Lower lobe of right lung (tissue), 2 donors: ENCODE results near the gene MARCOL. TPM values are rescaled to one million over a fixed set of nuclear protein-coding genes. Genes with fewer than 3 reads are reported as not detected.
A peak's percentile ranks its signal among the peaks of the same experiment; 100 is the strongest.

ENCODE experiments used
- ATAC-seq, 2 donors: fragments of 200-7000 bp; cut with Tn5 transposase; one replicate each; pipeline ENCODE4 v1.9.1; 2020 to 2022; ENCODE audit warnings: mild to moderate bottlenecking in 2 of 2, moderate library complexity in 2 of 2
- DNase-seq: peaks from one replicate; pipeline ENCODE4 v3.0.0-alpha.2; 2020
- H3K27ac ChIP-seq: fragments of 200-600 bp; one replicate; pipeline ENCODE4 v1.8.0; 2022
- H3K27me3 ChIP-seq: fragments of 200-600 bp; one replicate; pipeline ENCODE4 v1.8.0; 2022; ENCODE audit warnings: low read depth
- H3K36me3 ChIP-seq: fragments of 200-600 bp; one replicate; pipeline ENCODE4 v1.8.0; 2022; ENCODE audit warnings: mild to moderate bottlenecking
- H3K4me1 ChIP-seq: fragments of 200-600 bp; one replicate; pipeline ENCODE4 v1.8.0; 2022
- H3K4me3 ChIP-seq: fragments of 200-600 bp; one replicate; pipeline ENCODE4 v1.8.0; 2022; ENCODE audit warnings: mild to moderate bottlenecking
- H3K9me3 ChIP-seq: fragments of 200-600 bp; one replicate; pipeline ENCODE4 v1.8.0; 2022
- CTCF ChIP-seq: fragments of 200-600 bp; IDR thresholded peaks from one replicate; pipeline ENCODE4 v1.8.0; 2022; ENCODE audit warnings: antibody characterized with exemption, mild to moderate bottlenecking
- intact Hi-C: fragments of 100-400 bp; cut with DNase I; formaldehyde crosslinking; loops from one replicate; pipeline ENCODE4 v1.11.0; 2022
- total RNA-seq: library from RNA; stranded (reverse); fragmentation: NEBNext Ultra II Directional; extraction: Animal tissue kit (Norgen Biotek cat#: 25700); gene quantifications from one replicate; pipeline ENCODE4 v1.2.1, GENCODE V29; 2021
- donor health status: DM: no; HTN: yes; CAD: no; lungs with severe emphysema.

The MARCOL gene
- total RNA-seq, 1 donor from 2014 or later, result not detected

GRCh38 chr5:148214665-148215185, 23.6 kb upstream of the MARCOL start:
- no peak for DNase-seq
- no peak for ATAC-seq
- intact Hi-C loops, result no loop called here
- Histone ChIP-seq H3K9me3 (no peaks in the 10 kb centered on the region), H3K27ac (no peak overlapping the region), H3K4me3 (no peak overlapping the region), H3K27me3 (no peaks in the 10 kb centered on the region), H3K36me3 (no peaks in the 10 kb centered on the region), H3K4me1 (no peaks in the 10 kb centered on the region)
- TF ChIP-seq CTCF, result no peak

- Histone ChIP-seq H3K27ac (no peak overlapping the region), H3K36me3 (no peaks in the 10 kb centered on the region), H3K4me1 (no peaks in the 10 kb centered on the region), H3K4me3 (no peak overlapping the region), H3K9me3 (no peaks in the 10 kb centered on the region), H3K27me3 (no peaks in the 10 kb centered on the region)
- DNase-seq (peak; percentile 23), ATAC-seq (no peak)
- intact Hi-C loops, result no loop called here
- no peak for TF ChIP-seq CTCF
Measured at GRCh38 chr5:148221508-148221907, 16.8 kb upstream of the MARCOL start.

GRCh38 chr5:148224117-148224742, 14.1 kb upstream of the MARCOL start:
- Histone ChIP-seq H3K4me3 (no peak overlapping the region), H3K9me3 (no peaks in the 10 kb centered on the region), H3K27me3 (no peaks in the 10 kb centered on the region), H3K27ac (no peak overlapping the region), H3K36me3 (no peaks in the 10 kb centered on the region), H3K4me1 (no peaks in the 10 kb centered on the region)
- intact Hi-C loops, result no loop called here
- DNase-seq, result no peak
- no peak for ATAC-seq
- TF ChIP-seq CTCF, result no peak

- TF ChIP-seq CTCF, result no peak
- DNase-seq (no peak), ATAC-seq (no peak)
- H3K4me1 ChIP-seq, result no peaks in the 10 kb centered on the region
- no peaks in the 10 kb centered on the region for H3K27me3 ChIP-seq
- intact Hi-C loops, result no loop called here
- no peak overlapping the region for H3K4me3 ChIP-seq
- H3K9me3 ChIP-seq, result no peaks in the 10 kb centered on the region
- H3K27ac ChIP-seq, result no peak overlapping the region
- no peaks in the 10 kb centered on the region for H3K36me3 ChIP-seq
Measured at GRCh38 chr5:148228392-148228984, 9.8 kb upstream of the MARCOL start.

- no peak overlapping the region for H3K4me3 ChIP-seq
- H3K4me1 ChIP-seq, result no peaks in the 10 kb centered on the region
- DNase-seq, result no peak
- no peaks in the 10 kb centered on the region for H3K36me3 ChIP-seq
- H3K9me3 ChIP-seq, result no peaks in the 10 kb centered on the region
- intact Hi-C loops, result no loop called here
- ATAC-seq, result no peak
- no peaks in the 10 kb centered on the region for H3K27me3 ChIP-seq
- TF ChIP-seq CTCF, result no peak
- H3K27ac ChIP-seq, result no peak overlapping the region
Measured at GRCh38 chr5:148229840-148230239, 8.5 kb upstream of the MARCOL start.
